ENCODE results near the gene LINGO3.

- TF ChIP-seq CTCF (conservative IDR thresholded peaks at IDR 0.05 in 1 of 2, IDR thresholded peaks at IDR 0.05 in 1 of 2; ENCODE audit: extremely low read depth in 1 of 2, insufficient read depth in 1 of 2, low read depth in 1 of 2, low read length in 2 of 2) (no peak), EZH2 (IDR thresholded peaks at IDR 0.05; ENCODE audit: borderline replicate concordance, low read length) (no peak)
Observed at GRCh38 chr19:2325281-2326046, 17.5 kb upstream of the LINGO3 start.
